GM18861 (cell line): ENCODE results near the gene RANBP3.
"Not testable (repeated sequence)": the region's sequence is repeated elsewhere in the genome, so short reads cannot be mapped to it uniquely, and the experiment has no call there.

Source experiments
- ATAC-seq: cut with Tn5 transposase; IDR thresholded peaks from one replicate; pipeline ENCODE4 v1.9.1; 2021; ENCODE audit not compliant: unreplicated experiment

The RANBP3 gene

DNA sequence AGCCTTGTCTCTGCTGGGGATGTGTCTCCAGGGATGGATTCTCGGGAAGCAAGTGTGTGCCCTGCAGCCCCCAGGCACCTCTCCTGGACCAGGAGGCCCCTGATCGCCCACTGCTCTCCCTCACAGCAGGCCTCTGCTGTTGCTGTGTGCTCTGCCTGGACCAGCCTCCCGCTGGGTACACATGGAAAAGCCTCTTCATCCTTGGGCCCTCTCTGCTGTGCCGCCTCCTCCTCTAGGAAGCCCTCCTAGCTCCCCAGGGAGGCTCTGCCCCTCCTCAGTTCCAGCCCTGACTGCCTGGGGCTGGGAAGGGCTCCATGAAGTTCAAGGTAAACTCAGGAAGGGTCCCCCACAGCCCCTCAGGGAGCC lies 86.4 kb downstream of the RANBP3 start:
- no peak for ATAC-seq

GRCh38 chr19:5890099-5890498 lies 87.8 kb downstream of the RANBP3 start:
- no peak for ATAC-seq

- ATAC-seq = no peak
Observed at GRCh38 chr19:5889288-5889971, 88.5 kb downstream of the RANBP3 start.

DNA sequence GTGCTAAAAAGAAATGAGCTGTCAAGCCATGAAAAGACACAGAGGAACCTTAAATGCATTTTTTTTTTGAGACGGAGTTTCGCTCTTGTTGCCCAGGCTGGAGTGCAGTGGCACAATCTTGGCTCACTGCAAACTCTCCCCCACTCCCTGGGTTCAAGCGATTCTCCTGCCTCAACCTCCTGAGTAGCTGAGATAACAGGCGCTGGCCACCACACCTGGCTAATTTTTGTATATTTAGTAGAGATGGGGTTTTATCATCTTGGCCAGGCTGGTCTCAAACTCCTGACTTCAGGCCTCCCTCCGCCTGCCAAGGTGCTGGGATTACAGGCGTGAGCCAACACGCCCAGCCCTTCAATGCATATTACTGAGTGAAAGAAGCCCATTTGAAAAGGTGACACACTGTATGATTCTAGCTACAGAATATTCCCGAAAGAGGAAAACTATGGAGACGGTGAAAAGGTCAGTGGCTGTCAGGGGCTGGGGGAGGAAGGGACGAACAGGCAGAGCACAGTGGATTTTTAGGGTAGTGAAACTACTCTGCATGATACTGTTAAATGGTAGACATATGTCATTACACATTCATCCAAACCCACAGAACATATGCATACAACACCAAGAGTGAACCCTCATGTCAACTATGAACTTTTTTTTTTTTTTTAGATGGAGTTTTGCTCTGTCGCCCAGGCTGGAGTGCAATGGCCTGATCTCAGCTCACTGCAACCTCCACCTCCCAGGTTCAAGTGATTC lies 93.7 kb downstream of the RANBP3 start:
- ATAC-seq = not testable (repeated sequence)

DNA sequence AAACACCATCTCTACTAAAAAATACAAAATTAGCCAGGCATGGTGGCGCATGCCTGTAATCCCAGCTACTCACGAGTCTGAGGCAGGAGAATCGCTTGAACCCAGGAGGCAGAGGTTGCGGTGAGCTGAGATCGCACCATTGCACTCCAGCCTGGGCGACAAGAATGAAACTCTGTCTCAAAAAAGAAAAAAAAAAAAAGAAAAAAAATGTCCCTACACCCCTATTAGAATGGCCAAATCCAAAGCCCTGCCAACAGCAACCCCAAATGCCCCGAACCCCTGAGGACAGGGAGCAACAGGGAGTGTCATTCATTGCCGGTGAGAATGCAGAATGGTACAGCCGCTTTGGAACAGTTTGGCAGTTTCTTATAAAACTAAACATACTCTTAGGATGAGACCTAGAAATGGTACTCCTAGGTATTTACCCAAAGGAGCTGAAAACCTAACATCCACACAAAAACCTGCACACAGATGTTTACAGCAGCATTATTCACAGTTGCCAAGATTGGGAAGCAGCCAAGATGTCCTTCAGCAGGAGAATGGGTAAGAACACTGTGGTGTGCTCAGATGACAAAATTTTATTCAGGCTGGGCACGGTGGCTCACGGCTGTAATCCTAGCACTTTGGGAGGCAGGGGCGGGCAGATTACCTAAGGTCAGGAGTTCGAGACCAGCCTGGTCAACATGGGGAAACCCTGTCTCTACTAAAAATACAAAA lies 94.6 kb downstream of the RANBP3 start:
- not testable (repeated sequence) for ATAC-seq

GRCh38 chr19:5882421-5882968 lies 95.4 kb downstream of the RANBP3 start:
- no peak for ATAC-seq

GRCh38 chr19:5881543-5882299 lies 96.2 kb downstream of the RANBP3 start:
- no peak for ATAC-seq

GRCh38 chr19:5880604-5881078 lies 97.3 kb downstream of the RANBP3 start:
- no peak for ATAC-seq

DNA sequence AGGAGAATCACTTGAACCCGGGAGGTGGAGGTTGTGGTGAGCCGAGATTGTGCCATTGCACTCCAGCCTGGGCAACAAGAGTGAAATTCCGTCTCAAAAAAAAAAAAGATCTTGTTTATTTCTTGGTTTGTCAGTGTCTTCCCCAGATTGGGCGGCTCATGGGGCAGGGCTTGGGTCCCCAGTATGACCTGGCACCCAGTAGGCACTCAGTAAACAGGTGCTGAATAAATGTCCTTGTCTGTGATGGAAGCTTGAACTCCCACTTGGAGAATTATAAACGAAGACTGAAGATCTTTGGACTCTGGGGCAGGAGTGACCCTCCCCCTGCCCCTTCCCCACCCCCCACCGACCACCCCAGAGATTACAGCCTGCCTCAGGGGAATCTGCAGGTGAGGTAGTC lies 97.7 kb downstream of the RANBP3 start:
- no peak for ATAC-seq

DNA sequence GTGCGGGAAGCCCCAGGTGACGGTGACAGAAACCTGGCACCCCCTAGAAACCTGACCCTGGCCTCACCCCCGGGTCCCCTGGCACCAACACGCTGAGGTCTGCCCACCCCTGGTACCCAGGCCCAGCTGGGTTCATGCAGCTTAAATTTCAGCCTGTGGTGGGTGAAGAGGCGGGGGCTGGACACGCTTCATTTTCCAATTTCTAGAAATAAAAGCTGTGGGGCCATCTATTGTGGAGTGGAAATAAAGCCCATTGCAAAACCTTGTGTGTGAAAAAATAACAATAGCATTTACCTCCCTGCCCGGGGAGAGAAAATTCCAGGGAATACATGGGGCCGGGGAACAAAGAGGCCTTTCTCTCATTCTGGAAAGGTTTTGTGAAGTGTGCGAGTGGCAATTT lies 100.1 kb downstream of the RANBP3 start:
- ATAC-seq = no peak

DNA sequence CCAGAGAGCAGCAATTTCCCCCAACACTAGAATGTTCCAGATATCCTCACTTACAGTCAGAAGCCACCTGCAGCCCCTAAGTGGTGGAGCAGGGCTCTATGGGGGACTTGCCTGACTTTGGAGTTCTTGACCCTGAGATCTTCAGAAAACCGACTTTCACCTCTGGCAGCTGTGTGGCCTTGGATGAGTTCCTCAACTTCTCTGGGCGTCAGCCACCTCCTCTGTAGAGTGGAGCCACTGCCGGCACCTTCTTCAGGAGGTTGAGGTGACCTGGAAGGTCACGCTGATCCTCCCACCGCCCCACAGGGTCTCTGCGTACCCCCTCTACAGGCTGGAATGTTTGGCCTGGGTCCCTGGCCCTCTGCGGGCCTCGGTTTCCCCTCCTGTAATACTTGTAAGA lies 100.5 kb downstream of the RANBP3 start:
- no peak for ATAC-seq

DNA sequence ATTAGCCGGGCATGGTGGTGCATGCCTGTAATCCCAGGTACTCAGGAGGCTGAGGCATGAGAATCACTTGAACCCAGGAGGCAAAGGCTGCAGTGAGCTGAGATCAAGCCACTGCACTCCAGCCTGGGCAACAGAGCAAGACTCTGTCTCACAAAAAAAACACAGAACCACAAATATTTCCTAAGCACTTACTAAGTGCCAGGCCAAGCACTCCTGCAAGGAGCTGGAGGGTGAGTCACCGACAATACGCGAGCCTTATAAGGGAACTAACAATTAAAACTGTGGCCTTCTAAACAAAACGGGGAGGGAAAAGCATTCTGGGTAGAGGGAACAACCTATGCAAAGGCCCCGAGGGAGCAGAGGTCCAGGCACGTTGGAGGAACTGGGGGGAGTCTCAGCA lies 103.4 kb downstream of the RANBP3 start:
- ATAC-seq = not testable (repeated sequence)

DNA sequence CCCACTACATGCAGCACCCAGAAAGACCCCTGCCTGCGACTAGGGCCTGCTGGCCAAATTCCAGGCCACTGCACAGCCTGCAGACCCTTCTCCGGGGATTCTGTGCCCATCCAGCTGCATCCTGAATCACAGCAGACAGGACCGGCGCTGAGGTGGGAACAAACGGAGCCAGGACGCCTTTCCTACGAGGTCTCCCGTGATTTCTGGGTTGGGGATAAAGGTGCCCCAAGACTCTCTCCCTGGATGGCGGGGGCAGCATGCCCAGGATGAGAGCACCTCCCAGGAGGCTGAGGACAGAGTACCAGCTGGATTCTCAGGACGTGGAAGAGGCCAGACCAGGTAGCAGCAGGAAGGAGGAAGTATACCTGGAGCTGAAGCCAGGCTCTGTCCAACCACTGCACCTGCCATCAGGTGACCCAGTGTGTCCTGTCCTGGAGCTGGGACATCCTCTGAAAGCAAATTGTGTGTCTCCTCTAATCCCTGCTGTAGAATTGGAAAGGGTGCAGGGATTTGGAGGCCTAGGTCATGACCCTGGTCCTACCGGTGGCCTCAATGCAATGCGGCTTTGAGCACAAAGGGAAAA lies 104.2 kb downstream of the RANBP3 start:
- no peak for ATAC-seq

DNA sequence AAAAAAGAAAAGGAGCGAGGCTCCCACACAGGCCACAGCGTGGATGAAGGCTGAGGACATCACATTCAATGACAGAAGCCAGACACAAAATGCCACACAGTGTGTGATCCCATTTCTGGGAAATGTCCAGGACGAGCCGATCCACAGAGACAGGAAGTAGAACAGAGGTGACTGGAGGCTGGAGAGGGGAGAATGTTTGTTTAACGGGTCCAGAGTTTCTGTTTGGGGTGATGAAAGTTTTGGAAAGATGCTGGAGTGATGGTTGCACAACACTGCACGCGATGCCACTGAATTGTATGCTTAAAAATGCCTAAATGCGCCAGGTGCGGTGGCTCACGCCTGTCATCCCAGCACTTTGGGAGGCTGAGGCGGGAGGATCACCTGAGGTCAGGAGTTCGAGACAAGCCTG lies 107.0 kb downstream of the RANBP3 start:
- ATAC-seq = no peak

- no peak for ATAC-seq
Observed at GRCh38 chr19:5867201-5868136, 110.5 kb downstream of the RANBP3 start.
